ENCODE results near the gene RHEB.

The RHEB gene

DNA sequence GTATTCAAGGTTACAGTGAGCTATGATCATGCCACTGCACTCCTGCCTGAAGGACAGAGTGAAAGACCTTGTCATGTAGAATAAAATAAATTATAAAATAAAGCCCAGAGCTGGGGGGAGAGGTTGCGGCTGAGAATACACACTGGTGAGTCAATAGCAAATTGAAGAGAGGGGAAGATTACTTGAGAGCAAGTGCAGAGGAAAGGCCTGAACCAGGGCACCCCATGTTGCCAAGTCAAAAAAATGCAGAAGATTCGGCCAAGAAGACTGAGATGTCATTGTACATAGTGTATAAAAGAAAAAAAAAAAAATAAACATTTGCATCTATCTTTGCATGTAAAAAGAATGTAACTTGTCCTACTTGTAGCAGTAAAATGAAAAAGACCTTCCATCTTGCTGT, 32.5 kb downstream of the RHEB start:
- TF ChIP-seq CTCF (IDR thresholded peaks at IDR 0.05; ENCODE audit: low read depth, low read length, missing control alignments) = no peak
- DNase-seq (ENCODE audit: low read depth) = no peak
- H3K4me3 ChIP-seq (ENCODE audit: low read depth, low read length) = no peak overlapping the region

GRCh38 chr7:151486074-151486473, 33.6 kb downstream of the RHEB start:
- no peak overlapping the region for H3K4me3 ChIP-seq (ENCODE audit: low read depth, low read length)
- TF ChIP-seq CTCF (IDR thresholded peaks at IDR 0.05; ENCODE audit: low read depth, low read length, missing control alignments) = no peak
- no peak for DNase-seq (ENCODE audit: low read depth)

DNA sequence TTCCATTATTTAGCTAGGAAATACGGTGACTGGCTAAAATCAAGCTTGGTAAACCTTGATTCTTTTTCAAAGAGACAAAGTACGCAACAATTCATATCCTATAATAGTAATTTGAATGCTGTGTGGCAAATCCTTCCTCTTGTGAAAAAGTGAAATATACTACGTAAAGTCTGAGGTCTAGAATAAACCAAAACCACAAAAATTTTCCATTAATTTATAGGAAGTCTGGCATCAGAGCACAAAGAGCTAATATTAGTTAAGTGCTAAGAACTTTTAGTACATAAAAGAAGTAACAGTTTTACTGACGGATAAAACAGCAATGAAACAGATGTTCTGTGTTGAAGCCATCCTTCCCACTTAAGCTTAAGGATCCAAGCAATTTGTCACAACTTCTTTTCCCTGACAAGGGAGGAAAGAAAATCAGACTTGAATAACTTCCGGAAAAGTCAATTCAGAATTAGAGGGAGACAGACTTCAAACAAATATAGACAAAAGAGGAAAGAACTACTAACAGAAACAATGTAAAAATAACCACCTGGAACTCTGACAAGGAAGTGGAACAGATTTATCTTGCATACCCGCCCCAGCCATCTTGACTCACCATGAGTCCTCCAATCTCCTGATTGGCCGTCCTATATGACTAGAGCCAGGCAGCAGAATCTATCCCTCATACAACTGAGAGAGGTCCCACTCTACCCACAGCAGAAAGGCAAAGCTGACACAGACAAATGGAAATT, 34.6 kb downstream of the RHEB start:
- no peak for DNase-seq (ENCODE audit: low read depth)
- no peak overlapping the region for H3K4me3 ChIP-seq (ENCODE audit: low read depth, low read length)
- no peak for TF ChIP-seq CTCF (IDR thresholded peaks at IDR 0.05; ENCODE audit: low read depth, low read length, missing control alignments)

- DNase-seq (ENCODE audit: low read depth) = no peak
- no peak for TF ChIP-seq CTCF (IDR thresholded peaks at IDR 0.05; ENCODE audit: low read depth, low read length, missing control alignments)
These were observed 36.0 kb downstream of the RHEB start for GRCh38 chr7:151483711-151483983.

DNA sequence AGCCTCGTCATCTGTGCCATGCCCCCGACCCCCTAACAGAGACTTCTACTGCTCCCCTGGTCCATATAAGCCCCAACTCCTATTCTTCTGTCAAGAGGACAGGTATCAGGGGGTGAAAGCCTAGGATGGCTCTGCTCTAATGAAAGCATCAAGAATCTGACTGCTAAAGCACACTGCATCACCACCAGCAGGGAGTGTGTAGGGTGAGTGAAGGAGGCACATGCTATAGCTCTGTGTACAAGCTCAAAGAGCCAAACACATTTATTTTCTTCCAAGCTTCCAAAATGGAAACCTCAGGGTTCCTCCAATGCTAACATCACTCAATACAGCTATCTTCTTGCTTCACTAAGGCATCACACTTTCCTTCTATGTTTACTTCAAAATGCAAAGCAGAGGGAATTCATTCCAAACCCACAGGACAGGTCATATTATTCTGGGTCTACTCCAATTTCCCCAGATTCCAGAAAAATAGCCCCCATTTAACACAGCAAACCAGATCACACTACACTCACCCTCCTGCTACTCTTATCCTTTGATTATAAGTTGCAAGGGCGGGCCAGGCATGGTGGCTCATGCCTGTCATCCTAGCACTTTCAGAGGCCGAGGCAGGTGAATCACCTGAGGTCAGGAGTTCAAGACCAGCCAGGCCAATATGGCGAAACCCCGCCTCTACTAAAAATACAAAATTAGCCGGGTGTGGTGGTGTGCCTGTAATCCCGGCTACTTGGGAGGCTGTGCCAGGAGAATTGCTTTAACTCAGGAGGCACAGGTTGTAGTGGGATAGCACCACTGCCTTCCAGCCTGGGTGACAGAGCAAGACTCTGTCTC, 36.6 kb downstream of the RHEB start:
- DNase-seq (ENCODE audit: low read depth) = no peak
- H3K4me3 ChIP-seq (ENCODE audit: low read depth, low read length) = no peak overlapping the region
- TF ChIP-seq CTCF (IDR thresholded peaks at IDR 0.05; ENCODE audit: low read depth, low read length, missing control alignments) = no peak

More at GRCh38 chr7:151483711-151483983, 36.0 kb downstream of the RHEB start:
- no peak overlapping the region for H3K4me3 ChIP-seq (ENCODE audit: low read depth, low read length)

DNA sequence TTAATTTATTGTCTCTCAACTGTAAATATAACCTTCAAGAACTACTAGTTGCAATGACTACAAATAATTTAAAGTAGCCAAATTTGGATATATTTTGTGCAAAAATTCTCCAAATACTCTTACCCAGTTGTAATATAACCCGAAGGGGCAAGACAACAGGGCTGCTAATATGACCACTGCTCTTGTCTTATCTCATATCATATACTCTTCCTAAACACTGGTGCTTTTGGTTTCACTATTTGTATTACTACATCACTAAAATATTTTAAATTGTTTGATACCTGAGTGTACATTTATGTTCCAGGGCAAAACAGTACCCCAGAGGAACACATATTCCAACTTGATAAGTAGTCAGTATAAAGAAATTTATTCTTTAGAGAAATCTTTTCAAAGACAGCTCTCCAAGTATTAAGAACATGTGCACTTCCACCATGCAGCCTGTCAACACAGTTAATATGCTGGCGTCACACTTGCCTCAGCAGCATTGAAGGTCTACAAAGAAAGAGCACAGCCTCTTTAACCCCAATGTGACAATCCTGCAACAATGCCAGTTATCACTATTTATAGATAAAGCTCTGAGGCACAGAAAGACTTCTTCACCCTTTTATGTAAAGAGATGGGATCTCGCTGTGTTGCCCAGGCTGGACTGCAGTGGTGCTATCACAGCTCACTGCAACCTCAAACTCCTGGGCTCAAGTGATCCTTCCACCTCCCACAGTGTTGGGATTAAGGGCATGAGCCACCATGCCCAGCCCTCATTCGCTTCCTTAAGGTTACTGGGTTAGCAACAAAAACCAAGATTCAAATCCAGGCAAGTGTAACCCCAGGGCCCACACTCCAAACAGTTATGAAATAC, 37.8 kb downstream of the RHEB start:
- no peak for TF ChIP-seq CTCF (IDR thresholded peaks at IDR 0.05; ENCODE audit: low read depth, low read length, missing control alignments)
- H3K4me3 ChIP-seq (ENCODE audit: low read depth, low read length) = no peak overlapping the region
- DNase-seq (ENCODE audit: low read depth) = no peak

Data from GM12864 (cell line).